Chondrocyte (in vitro differentiated cells): ENCODE measurements around the gene TMEM59L. TPM values are rescaled to one million over a fixed set of nuclear protein-coding genes. Genes with fewer than 3 reads are reported as not detected.

Source experiments
- DNase-seq: peaks from one replicate; pipeline ENCODE4 v3.0.0; 2021; ENCODE audit warnings: mixed read lengths, low spot score
- H3K27ac Mint-ChIP-seq: one replicate; pipeline ENCODE4 v1.8.0; 2021; ENCODE audit warnings: mild to moderate bottlenecking, moderate library complexity, mixed read lengths; ENCODE audit not compliant: unreplicated experiment
- H3K27me3 Mint-ChIP-seq: 2 replicates; pipeline ENCODE4 v1.8.0; 2021; ENCODE audit warnings: low read depth, mixed read lengths
- H3K36me3 Mint-ChIP-seq: 2 replicates; pipeline ENCODE4 v1.8.0; 2021; ENCODE audit warnings: low read depth, mixed read lengths
- H3K4me1 Mint-ChIP-seq: 2 replicates; pipeline ENCODE4 v1.8.0; 2021; ENCODE audit warnings: low read depth, mild to moderate bottlenecking, mixed read lengths
- H3K4me3 Mint-ChIP-seq: one replicate; pipeline ENCODE4 v1.8.0; 2021; ENCODE audit warnings: mild to moderate bottlenecking, moderate library complexity, mixed read lengths; ENCODE audit not compliant: unreplicated experiment
- H3K9me3 Mint-ChIP-seq: 2 replicates; pipeline ENCODE4 v1.8.0; 2021; ENCODE audit warnings: low read depth, mixed read lengths
- CTCF ChIP-seq: fragments of 200-600 bp; sonication (generic); IDR thresholded peaks from 2 replicates; pipeline ENCODE4 v1.5.0; 2021; ENCODE audit warnings: antibody characterized with exemption, mild to moderate bottlenecking, moderate library complexity
- total RNA-seq: library from RNA; stranded (reverse); gene quantifications from 3 replicates; pipeline ENCODE4 v1.2.1, GENCODE V29; 2021

The TMEM59L gene
- total RNA-seq, 1 donor from 2014 or later = 4.8 TPM

DNA sequence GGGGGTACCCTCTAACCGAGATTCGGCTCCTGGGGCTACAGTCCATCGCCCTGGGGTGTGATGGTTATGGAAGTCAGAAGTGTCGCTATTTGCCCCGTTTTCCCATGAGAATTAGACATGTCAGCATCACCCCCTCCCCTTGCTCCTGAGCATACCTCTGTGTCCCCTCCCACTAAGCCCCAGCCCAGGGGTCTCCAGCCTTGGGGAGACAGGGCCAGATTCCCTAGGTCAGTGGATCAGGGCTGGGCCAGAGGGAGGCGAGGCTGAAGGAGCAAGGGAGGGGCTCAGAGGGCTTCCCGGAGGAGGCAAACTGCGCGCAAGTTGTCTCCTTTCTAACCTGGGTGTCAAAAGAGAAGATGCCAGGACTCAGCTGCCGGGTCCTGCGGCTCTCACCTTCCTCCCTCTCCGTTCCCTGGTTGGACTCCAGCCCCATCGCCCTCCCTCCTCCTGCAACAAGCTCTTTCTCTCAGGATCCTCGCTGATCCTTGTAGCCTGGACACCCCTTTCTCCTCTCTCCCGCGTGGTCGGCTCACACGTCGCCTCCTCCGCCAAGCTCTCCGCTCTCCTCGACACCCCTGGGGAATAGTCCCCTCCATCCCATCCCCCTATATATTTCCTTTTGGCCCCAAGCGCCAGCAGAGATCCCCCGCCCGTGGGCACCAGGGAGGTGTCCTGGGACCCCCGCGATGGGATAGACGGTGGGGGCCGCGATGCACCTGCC lies 459 bp upstream of the TMEM59L start:
- Mint-ChIP-seq H3K9me3 (no peaks in the 10 kb centered on the region), H3K27ac (no peak overlapping the region), H3K4me3 (peak overlapping the region; percentile 73), H3K36me3 (peaks cover 3% of the 10 kb centered on the region), H3K4me1 (peaks cover 21% of the 10 kb centered on the region), H3K27me3 (peaks cover 49% of the 10 kb centered on the region)
- TF ChIP-seq CTCF = no peak
- no peak for DNase-seq

DNA sequence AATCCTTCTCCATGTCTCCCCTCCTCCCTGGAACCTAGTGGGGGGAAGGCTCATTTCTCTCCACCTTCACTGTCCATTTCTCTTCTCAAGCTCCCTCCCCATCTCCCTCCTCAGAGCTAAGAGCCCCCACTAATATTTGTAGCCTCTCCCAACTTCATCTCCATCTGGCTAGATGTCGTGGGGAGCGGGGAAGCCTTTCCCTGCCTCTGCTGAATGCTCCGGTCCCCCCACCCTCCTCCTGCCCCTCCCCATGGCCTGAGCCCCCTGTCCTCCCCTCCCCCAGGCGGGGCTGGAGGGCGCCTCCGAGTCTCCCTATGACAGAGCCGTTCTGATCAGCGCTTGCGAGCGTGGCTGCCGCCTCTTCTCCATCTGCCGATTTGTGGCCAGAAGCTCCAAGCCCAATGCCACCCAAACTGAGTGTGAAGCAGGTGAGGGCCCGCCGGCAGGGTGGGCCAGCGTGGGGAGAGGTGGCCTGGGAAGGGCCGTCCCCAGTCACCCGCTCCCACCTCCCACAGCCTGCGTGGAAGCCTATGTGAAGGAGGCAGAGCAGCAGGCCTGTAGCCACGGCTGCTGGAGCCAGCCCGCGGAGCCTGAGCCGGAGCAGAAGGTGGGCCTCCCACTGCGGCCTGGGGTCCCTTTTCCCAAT lies 1.0 kb downstream of the TMEM59L start:
- H3K9me3 Mint-ChIP-seq = no peaks in the 10 kb centered on the region
- H3K4me3 Mint-ChIP-seq = peak overlapping the region; percentile 57
- peaks cover 40% of the 10 kb centered on the region for H3K27me3 Mint-ChIP-seq
- H3K36me3 Mint-ChIP-seq = peaks cover 2% of the 10 kb centered on the region
- TF ChIP-seq CTCF = no peak
- no peak overlapping the region for H3K27ac Mint-ChIP-seq
- H3K4me1 Mint-ChIP-seq = peaks cover 17% of the 10 kb centered on the region
- DNase-seq = no peak

DNA sequence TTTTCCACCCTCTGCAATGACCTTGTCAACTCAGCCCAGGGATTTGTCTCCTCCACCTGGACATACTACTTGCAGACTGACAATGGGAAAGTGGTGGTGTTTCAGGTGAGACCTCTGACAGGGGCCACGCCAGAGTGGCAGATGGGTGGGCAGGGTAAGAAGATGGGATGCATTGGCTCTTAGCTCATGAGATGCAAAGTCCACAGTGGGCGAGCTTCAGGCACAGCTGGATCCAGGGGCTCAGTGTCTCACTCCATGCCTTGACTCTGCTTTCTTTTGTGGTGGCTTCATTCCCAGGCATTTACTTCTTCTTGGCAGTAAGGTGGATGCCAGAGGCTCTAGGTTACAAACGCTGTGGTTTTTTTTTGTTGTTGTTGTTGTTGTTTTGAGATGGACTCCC lies 3.4 kb downstream of the TMEM59L start:
- peaks cover 15% of the 10 kb centered on the region for H3K4me1 Mint-ChIP-seq
- DNase-seq = no peak
- H3K9me3 Mint-ChIP-seq = no peaks in the 10 kb centered on the region
- no peak overlapping the region for H3K27ac Mint-ChIP-seq
- H3K27me3 Mint-ChIP-seq = peaks cover 24% of the 10 kb centered on the region
- no peak overlapping the region for H3K4me3 Mint-ChIP-seq
- peaks cover under 1% of the 10 kb centered on the region for H3K36me3 Mint-ChIP-seq
- TF ChIP-seq CTCF = no peak

DNA sequence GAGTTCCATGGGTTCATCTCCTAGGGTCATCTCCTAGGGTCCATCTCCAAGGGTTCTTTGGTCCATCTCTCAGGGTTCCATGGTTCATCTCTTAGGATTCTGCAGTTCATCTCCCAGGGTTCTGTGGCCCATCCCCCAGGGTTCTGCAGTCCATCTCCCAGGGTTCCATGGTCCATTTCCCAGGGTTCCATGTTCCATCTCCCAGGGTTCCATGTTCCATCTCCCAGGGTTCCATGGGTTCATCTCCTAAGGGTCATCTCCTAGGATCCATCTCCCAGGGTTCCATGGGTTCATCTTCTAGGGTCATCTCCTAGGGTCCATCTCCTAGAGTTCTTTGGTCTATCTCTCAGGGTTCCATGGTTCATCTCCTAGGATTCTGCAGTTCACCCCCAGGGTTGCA lies 4.9 kb downstream of the TMEM59L start:
- Mint-ChIP-seq H3K27me3 (peaks cover 13% of the 10 kb centered on the region), H3K4me3 (no peak overlapping the region), H3K9me3 (no peaks in the 10 kb centered on the region), H3K4me1 (peaks cover 5% of the 10 kb centered on the region), H3K27ac (no peak overlapping the region), H3K36me3 (no peaks in the 10 kb centered on the region)
- no peak for TF ChIP-seq CTCF
- no peak for DNase-seq

DNA sequence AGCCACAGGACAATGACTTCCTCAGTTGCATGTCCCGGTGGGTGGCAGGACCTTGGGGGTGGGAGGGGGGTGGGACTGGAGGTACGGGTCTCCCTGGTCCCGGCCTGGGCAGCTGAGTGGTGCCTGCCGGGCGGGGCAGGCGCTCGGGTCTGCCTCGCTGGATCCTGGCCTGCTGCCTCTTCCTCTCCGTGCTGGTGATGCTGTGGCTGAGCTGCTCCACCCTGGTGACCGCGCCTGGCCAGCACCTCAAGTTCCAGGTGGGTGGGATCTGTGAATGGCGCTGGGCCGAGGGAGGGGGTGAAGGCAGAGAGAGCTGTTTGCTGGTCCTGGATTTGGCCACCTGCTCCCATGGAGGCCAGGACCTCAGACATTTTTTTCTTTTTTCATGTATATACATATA lies 5.6 kb downstream of the TMEM59L start:
- Mint-ChIP-seq H3K36me3 (no peaks in the 10 kb centered on the region), H3K27me3 (peaks cover 12% of the 10 kb centered on the region), H3K4me1 (peaks cover 3% of the 10 kb centered on the region), H3K27ac (no peak overlapping the region), H3K9me3 (no peaks in the 10 kb centered on the region), H3K4me3 (no peak overlapping the region)
- DNase-seq = no peak
- TF ChIP-seq CTCF = no peak
